Large intestine (tissue), 3 donors: Measurements from ENCODE around the gene RAP1GAP. TPM values are rescaled to one million over a fixed set of nuclear protein-coding genes. Genes with fewer than 3 reads are reported as not detected.

Experiments
- DNase-seq, 2 donors: peaks; one replicate each; pipeline versions ENCODE4 v3.0.0 to v3.0.0-alpha.2; 2013
- H3K27ac ChIP-seq: one replicate; pipeline ENCODE4 v1.5.1; 2013; ENCODE audit warnings: low read length
- H3K27me3 ChIP-seq: 2 replicates; pipeline ENCODE4 v1.6.1; 2013; ENCODE audit warnings: low read length; ENCODE audit not compliant: control insufficient read depth, insufficient read depth
- H3K36me3 ChIP-seq: 2 replicates; pipeline ENCODE4 v1.6.1; 2013; ENCODE audit warnings: low read length; ENCODE audit not compliant: control insufficient read depth, insufficient read depth
- H3K4me1 ChIP-seq: one replicate; pipeline ENCODE4 v1.6.1; 2013; ENCODE audit warnings: low read length; ENCODE audit not compliant: control insufficient read depth, insufficient read depth
- H3K4me3 ChIP-seq: one replicate; pipeline ENCODE4 v1.5.1; 2013; ENCODE audit warnings: low read length
- H3K9me3 ChIP-seq: one replicate; pipeline ENCODE4 v1.6.1; 2013; ENCODE audit warnings: mild to moderate bottlenecking, low read depth, low read length, moderate library complexity; ENCODE audit not compliant: control insufficient read depth
- WGBS: methylation state at CpG from one replicate; pipeline ENCODE4 v1.1.5; 2013; ENCODE audit warnings: low lambda C conversion rate; ENCODE audit not compliant: insufficient coverage; 5-methylcytosine and 5-hydroxymethylcytosine counted together
- polyA plus RNA-seq: library from polyadenylated mRNA; unstranded; fragments of 120-200 nt; gene quantifications from one replicate; pipeline ENCODE4 v1.2.1, GENCODE V29; 2013

RAP1GAP gene
- polyA plus RNA-seq, 1 donor = 68.1 TPM

DNA sequence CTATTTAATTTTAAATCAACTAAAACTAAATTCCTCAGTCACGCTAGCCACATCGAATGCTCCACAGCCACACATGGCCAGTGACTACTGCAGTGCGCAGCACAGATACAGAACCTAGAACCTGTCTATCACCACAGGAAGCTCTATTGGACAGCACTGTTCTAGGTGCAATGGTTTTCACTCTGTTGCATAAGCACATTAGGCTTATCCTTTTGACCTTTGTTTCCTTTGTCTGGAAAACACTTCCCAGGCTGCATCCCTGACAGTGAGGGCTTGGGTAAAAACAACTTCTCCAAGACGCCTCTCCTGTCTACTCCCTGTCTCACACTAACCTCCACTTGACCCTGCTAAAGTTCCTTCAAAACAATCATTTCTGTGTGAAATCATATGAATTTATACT lies 33.6 kb upstream of the RAP1GAP start:
- no peak overlapping the region for H3K4me3 ChIP-seq
- no peaks in the 10 kb centered on the region for H3K27me3 ChIP-seq
- DNase-seq = no peak
- no peaks in the 10 kb centered on the region for H3K9me3 ChIP-seq
- 83% methylated on average over 1 of the region's 4 CpGs for WGBS
- peaks cover 43% of the 10 kb centered on the region for H3K36me3 ChIP-seq
- no peak overlapping the region for H3K27ac ChIP-seq
- H3K4me1 ChIP-seq = no peaks in the 10 kb centered on the region

DNA sequence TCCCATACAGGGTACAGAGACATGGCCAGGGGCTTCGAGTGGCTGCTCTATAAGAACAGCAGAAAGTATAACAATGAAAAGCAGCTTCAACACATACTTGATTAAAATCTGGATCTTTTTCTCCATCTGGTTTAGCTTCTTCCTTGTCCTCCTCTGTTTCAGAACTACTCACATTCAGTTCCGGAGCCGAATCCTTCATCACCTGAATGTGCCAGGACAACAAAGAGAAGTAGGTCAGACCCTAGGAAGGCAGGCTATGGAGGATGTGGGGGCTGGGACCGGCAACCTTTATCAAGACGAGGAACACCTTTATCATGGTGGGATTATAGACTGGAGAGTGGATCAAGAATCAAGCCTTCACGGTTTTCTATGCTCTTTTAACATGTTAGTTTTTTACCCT lies 32.2 kb upstream of the RAP1GAP start:
- H3K27me3 ChIP-seq = no peaks in the 10 kb centered on the region
- H3K9me3 ChIP-seq = no peaks in the 10 kb centered on the region
- no peaks in the 10 kb centered on the region for H3K4me1 ChIP-seq
- no peak overlapping the region for H3K27ac ChIP-seq
- H3K4me3 ChIP-seq = no peak overlapping the region
- no peak for DNase-seq
- peaks cover 44% of the 10 kb centered on the region for H3K36me3 ChIP-seq
- no CpG with 5 or more reads among the region's 6 CpGs for WGBS

DNA sequence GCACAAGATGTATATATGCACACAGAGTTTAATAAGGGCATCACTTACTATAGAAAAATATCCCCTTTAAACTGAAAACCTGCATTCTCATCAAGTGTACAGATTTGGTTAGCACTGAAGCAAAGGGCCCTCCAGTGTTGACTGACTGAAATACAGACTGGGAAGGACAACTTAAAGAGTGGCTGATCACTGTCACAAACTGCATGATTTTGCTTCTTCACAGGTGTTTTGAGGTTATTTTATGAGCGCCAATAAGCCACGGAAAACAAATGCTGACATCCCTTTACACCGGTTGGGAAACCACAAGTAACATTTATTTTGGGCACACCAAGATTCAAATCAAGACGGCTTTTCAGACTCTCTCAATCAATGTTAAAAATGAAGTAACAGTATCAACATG lies 30.9 kb upstream of the RAP1GAP start:
- no peaks in the 10 kb centered on the region for H3K9me3 ChIP-seq
- no CpG with 5 or more reads among the region's 4 CpGs for WGBS
- peaks cover 36% of the 10 kb centered on the region for H3K36me3 ChIP-seq
- no peaks in the 10 kb centered on the region for H3K27me3 ChIP-seq
- DNase-seq = no peak
- H3K4me1 ChIP-seq = no peaks in the 10 kb centered on the region
- no peak overlapping the region for H3K27ac ChIP-seq
- no peak overlapping the region for H3K4me3 ChIP-seq

DNA sequence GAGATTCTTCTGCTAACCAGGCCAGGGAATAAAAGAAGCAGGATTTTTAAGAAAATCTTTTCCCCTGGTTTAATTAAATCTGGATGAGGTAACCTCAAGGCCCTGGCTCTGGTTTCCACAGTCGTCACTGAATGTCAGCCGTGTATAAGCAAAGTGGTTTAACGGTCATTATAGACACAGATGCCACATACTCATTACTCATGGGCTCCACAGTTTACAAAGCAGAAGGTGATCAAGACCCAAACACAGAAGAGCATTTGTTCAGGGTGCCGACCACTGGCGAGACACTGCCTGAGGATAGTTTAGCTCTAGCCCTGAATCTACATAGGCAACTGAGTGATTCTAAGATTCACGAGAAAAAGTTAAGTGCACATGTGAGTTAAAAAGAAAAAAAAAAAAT lies 27.8 kb upstream of the RAP1GAP start:
- Histone ChIP-seq H3K27ac (no peak overlapping the region), H3K27me3 (no peaks in the 10 kb centered on the region), H3K4me1 (no peaks in the 10 kb centered on the region), H3K9me3 (no peaks in the 10 kb centered on the region), H3K36me3 (peaks cover 44% of the 10 kb centered on the region), H3K4me3 (no peak overlapping the region)
- WGBS = 100% methylated on average over 1 of the region's 6 CpGs
- DNase-seq = no peak

DNA sequence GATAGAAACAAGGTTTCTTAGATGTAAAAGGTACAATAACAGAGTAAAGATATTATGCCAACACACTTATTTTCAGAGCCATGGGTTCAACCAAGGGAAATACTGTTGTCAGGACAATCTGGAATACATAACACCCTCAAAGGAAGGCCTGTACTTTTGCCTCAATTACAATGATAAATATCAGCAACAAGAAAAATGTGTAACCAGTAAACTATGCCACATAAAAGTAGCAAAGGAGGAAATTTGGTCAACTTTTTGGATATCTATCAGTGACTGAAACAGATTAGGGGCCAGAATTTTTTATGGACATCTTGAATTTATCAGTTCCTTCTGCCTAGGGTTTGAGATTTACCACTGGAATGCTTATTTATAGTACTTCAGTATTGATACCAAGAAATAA lies 24.6 kb upstream of the RAP1GAP start:
- H3K27me3 ChIP-seq = no peaks in the 10 kb centered on the region
- H3K27ac ChIP-seq = no peak overlapping the region
- peaks cover 48% of the 10 kb centered on the region for H3K36me3 ChIP-seq
- DNase-seq = no peak
- no peaks in the 10 kb centered on the region for H3K9me3 ChIP-seq
- H3K4me1 ChIP-seq = no peaks in the 10 kb centered on the region
- no peak overlapping the region for H3K4me3 ChIP-seq

DNA sequence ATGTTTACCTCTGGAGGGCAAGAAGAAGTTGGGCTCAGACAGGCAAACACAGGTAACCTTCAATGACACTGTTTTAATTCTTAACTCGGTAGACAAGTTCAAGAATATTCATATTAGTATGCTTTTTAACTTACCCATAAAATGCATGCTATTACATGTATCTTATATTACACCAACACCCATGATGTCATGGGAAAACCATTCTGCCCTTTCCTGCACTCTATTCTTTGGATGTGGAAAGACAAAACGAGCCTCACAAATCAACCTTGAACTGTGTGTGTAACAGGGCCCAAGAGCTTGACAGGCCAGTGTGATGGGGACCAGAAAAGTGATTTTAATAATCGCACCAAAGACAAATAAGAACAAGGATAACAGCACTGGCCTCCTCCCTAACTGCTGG lies 22.6 kb upstream of the RAP1GAP start:
- H3K36me3 ChIP-seq = peaks cover 58% of the 10 kb centered on the region
- WGBS = 100% methylated on average over 1 of the region's 3 CpGs

DNA sequence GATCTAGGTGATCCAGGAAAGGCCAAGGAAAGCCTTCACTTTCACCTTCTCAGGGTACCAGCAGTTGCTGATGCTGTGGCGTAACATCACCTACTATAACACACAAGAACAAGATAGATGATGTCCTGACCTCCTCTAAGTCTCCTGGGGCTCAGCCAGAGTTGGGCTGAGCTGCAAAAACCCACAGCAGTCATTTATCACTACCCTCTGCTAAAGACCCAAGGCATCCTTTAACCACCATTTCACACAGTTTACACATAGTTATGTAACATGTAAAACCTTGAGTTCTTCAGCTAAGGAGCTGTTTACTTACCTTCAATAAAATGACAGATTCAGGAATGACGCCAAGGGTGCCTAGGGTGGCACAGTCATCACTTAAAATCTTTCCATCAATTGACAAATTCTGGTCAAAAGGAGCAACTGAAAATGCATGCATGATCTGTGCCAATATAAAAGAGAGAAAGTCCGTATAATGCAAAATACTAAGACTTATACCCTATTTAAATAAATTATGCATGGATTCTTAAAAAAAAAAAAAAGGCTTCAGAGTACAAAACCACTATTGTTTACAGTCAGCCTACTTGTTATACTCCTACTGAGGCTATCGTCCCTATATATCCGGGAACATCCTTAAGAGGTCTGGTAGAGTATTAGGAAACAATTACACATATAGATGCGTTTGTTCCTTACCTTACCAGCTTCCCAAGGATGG lies 20.7 kb upstream of the RAP1GAP start:
- WGBS = no CpG with 5 or more reads among the region's 6 CpGs
- peaks cover 5% of the 10 kb centered on the region for H3K9me3 ChIP-seq
- no peaks in the 10 kb centered on the region for H3K27me3 ChIP-seq
- DNase-seq = no peak
- H3K36me3 ChIP-seq = peaks cover 73% of the 10 kb centered on the region
- no peak overlapping the region for H3K27ac ChIP-seq
- H3K4me1 ChIP-seq = no peaks in the 10 kb centered on the region
- H3K4me3 ChIP-seq = no peak overlapping the region

More for the DNA sequence above, 22.6 kb upstream of the RAP1GAP start:
- H3K27ac ChIP-seq = no peak overlapping the region
- no peak for DNase-seq
- H3K4me1 ChIP-seq = no peaks in the 10 kb centered on the region
- H3K4me3 ChIP-seq = no peak overlapping the region
- H3K9me3 ChIP-seq = no peaks in the 10 kb centered on the region
- H3K27me3 ChIP-seq = no peaks in the 10 kb centered on the region

DNA sequence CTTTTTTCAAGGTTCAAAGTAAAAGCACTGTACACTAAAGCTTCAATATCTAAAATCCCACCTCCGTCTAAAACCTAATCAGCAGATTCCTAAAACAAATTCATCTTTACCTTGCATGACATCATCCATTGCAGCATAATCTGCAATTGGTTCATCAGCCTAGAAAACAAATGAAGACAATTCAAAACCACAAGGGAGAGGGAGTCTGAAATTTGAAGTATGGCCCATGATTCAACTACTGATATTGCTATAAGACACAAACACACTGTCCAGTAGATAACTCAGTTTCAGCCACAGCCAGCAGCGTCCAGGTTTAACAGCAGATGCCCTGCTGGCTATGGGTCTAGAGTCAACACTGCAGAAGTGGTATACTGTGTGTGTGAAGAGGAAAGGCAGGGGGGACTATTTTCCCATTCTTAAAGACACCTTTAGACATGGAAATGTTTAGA lies 17.9 kb upstream of the RAP1GAP start:
- H3K4me1 ChIP-seq = no peaks in the 10 kb centered on the region
- H3K27ac ChIP-seq = no peak overlapping the region
- no peaks in the 10 kb centered on the region for H3K27me3 ChIP-seq
- 100% methylated on average over 1 of the region's 2 CpGs for WGBS
- no peak overlapping the region for H3K4me3 ChIP-seq
- no peak for DNase-seq
- H3K36me3 ChIP-seq = peaks cover 58% of the 10 kb centered on the region
- H3K9me3 ChIP-seq = peaks cover 5% of the 10 kb centered on the region

DNA sequence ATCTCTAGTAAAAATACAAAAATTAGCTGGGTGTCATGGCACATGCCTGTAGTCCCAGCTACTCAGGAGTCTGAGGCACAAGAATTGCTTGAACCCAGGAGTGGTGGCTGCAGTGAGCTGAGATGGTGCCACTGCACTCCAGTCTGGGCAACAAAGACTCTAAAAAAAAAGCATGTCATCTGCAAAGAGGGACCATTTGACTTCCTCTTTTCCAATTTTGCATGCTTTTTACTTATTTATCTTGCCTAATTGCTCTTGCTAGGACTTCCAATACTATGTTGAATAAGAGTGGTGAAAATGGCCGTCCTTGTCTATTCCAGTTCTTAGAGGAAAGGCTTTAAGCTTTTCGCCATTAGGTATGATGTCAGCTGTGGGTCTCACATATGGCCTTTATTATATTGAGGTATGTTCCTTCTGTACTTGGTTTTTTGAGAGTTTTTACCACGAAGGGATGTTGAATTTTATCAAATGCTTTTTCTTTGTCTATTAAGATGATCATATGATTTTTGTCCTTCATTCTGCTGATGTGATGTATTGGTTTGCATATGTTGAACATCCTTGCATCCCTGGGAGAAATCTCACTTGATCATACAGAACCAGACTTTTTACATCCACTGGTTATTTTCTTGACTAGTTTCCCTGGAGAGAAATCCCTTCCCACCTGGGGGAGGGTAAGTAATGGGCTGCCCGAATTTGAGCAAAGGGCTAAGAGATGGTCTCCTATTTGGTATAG lies 17.0 kb upstream of the RAP1GAP start:
- Histone ChIP-seq H3K36me3 (peaks cover 58% of the 10 kb centered on the region), H3K4me3 (no peak overlapping the region), H3K9me3 (peaks cover 5% of the 10 kb centered on the region), H3K27ac (no peak overlapping the region), H3K4me1 (no peaks in the 10 kb centered on the region), H3K27me3 (no peaks in the 10 kb centered on the region)
- WGBS = 90% methylated on average over 2 of the region's 4 CpGs
- no peak for DNase-seq

DNA sequence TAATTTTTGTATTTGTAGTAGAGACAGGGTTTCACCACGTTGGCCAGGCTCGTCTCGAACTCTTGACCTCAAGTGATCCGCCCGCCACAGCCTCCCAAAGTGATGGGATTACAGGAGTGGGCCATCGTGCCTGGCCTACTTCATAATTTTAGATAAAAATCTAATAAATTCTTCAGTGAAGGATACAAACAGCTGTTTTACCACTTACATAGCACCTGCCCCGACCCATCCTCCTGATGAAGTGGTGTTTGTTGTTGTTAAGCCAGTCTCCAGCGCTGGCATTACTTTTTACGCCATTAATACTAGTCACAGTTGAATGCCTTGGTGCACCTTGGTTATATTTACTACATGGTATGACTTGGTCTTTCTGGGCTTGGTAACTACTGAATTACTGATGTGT lies 12.3 kb upstream of the RAP1GAP start:
- DNase-seq = no peak
- no peak overlapping the region for H3K27ac ChIP-seq
- H3K27me3 ChIP-seq = no peaks in the 10 kb centered on the region
- no peaks in the 10 kb centered on the region for H3K4me1 ChIP-seq
- H3K36me3 ChIP-seq = peaks cover 45% of the 10 kb centered on the region
- peaks cover 5% of the 10 kb centered on the region for H3K9me3 ChIP-seq
- H3K4me3 ChIP-seq = no peak overlapping the region
- 90% methylated on average over 2 of the region's 9 CpGs for WGBS

DNA sequence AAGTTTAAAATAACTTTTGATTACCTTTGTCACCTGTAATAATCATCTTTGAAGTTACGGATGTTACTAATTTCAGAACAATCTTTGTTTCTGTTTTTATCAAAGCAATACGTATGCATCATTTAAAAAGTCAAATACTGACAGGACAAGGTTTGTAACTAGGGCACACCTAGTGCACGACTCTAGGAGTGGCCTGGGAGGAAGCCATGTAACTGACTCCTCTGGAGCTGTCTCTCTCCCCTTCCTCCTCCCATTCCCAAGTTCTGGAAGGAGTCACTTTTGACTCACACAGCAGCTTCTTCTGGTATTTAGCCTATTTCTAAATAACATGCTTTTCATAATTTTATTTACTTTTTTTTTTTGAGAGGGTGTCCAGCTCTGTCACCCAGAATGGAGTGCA lies 11.8 kb upstream of the RAP1GAP start:
- no peaks in the 10 kb centered on the region for H3K4me1 ChIP-seq
- WGBS = 100% methylated on average over 1 of the region's 3 CpGs
- H3K27ac ChIP-seq = no peak overlapping the region
- H3K36me3 ChIP-seq = peaks cover 40% of the 10 kb centered on the region
- H3K9me3 ChIP-seq = peaks cover 5% of the 10 kb centered on the region
- DNase-seq = no peak
- no peak overlapping the region for H3K4me3 ChIP-seq
- H3K27me3 ChIP-seq = no peaks in the 10 kb centered on the region
